ENCODE results near the gene DIDO1. TPM values are rescaled to one million over a fixed set of nuclear protein-coding genes. Genes with fewer than 3 reads are reported as not detected.

The DIDO1 gene
- total and polyA plus RNA-seq, 2 of the 13 experiments (the other 11 are each of a cell fraction or from before 2014, with no cell fraction given): 75.0 to 75.1 TPM

DNA sequence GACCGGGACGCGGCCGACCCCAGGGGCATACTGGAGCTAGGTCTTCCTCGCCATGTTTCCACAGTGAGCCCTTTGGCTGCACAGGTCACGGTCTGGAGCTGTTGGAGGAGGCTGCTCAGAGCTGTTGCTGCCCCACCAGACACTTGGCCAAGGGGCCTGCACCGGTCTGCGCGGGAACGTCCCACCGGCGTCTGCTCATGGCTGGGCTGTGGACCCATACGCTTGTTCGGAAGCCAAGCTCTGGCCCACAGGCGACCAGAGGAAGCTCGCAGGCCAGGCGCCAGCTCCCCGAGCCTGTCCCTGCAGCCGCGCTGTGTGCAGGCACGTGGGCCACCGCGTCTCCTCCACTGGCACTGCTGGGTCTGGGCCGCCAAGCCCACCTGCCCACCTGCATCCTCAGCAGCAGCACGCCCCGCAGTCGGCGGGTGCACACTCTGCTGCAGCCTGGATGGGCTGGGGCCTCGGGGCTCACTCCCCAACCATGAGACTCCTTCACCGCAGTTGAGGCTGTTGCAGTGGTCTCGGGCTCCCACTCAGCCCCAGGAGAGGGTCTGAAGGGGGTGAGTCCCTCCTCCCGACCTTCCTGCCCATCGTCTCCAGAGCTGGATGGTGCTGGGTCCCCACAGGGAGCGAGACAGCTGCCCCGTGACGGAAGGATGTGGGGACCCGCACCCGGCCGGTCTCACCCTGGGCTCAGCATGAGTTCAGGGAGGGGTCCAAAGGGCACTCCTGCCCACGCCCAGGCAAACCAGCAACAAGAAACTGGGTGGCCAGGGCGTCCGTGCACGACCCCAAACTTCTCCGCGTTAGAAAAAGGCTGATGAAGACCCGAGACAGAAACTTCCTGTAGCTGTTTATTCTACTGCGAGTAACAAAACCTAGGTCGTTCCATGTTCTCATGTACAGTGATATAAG is 49.1 kb downstream of the DIDO1 start (continued):
- TF ChIP-seq, protein P1, sequence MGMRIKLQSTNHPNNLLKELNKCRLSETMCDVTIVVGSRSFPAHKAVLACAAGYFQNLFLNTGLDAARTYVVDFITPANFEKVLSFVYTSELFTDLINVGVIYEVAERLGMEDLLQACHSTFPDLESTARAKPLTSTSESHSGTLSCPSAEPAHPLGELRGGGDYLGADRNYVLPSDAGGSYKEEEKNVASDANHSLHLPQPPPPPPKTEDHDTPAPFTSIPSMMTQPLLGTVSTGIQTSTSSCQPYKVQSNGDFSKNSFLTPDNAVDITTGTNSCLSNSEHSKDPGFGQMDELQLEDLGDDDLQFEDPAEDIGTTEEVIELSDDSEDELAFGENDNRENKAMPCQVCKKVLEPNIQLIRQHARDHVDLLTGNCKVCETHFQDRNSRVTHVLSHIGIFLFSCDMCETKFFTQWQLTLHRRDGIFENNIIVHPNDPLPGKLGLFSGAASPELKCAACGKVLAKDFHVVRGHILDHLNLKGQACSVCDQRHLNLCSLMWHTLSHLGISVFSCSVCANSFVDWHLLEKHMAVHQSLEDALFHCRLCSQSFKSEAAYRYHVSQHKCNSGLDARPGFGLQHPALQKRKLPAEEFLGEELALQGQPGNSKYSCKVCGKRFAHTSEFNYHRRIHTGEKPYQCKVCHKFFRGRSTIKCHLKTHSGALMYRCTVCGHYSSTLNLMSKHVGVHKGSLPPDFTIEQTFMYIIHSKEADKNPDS (CRISPR knock-in tag; IDR thresholded peaks at IDR 0.05): no peak
- TF ChIP-seq SRY (CRISPR knock-in tag; IDR thresholded peaks at IDR 0.05): peak; percentile 42; the same call in 1 of the 2 replicates
- TF ChIP-seq RXRA (CRISPR knock-in tag; IDR thresholded peaks at IDR 0.05): peak; percentile 48; the same call in 1 of the 2 replicates
- TF ChIP-seq CBX2 (IDR thresholded peaks at IDR 0.05; ENCODE audit: low read depth, low read length): no peak
- no peak for TF ChIP-seq CBX2 (CRISPR knock-in tag; IDR thresholded peaks at IDR 0.05; ENCODE audit: low read depth)
- no peak for TF ChIP-seq KLF16 (CRISPR knock-in tag; IDR thresholded peaks at IDR 0.05)
- TF ChIP-seq, protein P2, sequence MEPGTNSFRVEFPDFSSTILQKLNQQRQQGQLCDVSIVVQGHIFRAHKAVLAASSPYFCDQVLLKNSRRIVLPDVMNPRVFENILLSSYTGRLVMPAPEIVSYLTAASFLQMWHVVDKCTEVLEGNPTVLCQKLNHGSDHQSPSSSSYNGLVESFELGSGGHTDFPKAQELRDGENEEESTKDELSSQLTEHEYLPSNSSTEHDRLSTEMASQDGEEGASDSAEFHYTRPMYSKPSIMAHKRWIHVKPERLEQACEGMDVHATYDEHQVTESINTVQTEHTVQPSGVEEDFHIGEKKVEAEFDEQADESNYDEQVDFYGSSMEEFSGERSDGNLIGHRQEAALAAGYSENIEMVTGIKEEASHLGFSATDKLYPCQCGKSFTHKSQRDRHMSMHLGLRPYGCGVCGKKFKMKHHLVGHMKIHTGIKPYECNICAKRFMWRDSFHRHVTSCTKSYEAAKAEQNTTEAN (CRISPR knock-in tag; conservative IDR thresholded peaks at IDR 0.05): no peak
- no peak for TF ChIP-seq RNF2 (conservative IDR thresholded peaks at IDR 0.05; ENCODE audit: low read depth)
- TF ChIP-seq ZFP1 (CRISPR knock-in tag; IDR thresholded peaks at IDR 0.05): no peak
- TF ChIP-seq RFXANK (CRISPR knock-in tag; IDR thresholded peaks at IDR 0.05): no peak
- no peak for TF ChIP-seq ZNF510 (CRISPR knock-in tag; IDR thresholded peaks at IDR 0.05; ENCODE audit: low read depth)
- TF ChIP-seq TBL1XR1 (IDR thresholded peaks at IDR 0.05; ENCODE audit: borderline replicate concordance, low read length, partially characterized antibody): no peak
- no peak for TF ChIP-seq ZNF672 (CRISPR knock-in tag; IDR thresholded peaks at IDR 0.05)
- TF ChIP-seq POLR2AphosphoS2 (IDR thresholded peaks at IDR 0.05; ENCODE audit: low read depth, low read length): peak; percentile 60; the same call in 1 of the 2 replicates
- TF ChIP-seq NR3C1 (CRISPR knock-in tag; IDR thresholded peaks at IDR 0.05): no peak
- no peak for TF ChIP-seq NFE2 (CRISPR knock-in tag; IDR thresholded peaks at IDR 0.05)
- TF ChIP-seq ZBTB21 (CRISPR knock-in tag; IDR thresholded peaks at IDR 0.05): no peak
- TF ChIP-seq, protein P3, sequence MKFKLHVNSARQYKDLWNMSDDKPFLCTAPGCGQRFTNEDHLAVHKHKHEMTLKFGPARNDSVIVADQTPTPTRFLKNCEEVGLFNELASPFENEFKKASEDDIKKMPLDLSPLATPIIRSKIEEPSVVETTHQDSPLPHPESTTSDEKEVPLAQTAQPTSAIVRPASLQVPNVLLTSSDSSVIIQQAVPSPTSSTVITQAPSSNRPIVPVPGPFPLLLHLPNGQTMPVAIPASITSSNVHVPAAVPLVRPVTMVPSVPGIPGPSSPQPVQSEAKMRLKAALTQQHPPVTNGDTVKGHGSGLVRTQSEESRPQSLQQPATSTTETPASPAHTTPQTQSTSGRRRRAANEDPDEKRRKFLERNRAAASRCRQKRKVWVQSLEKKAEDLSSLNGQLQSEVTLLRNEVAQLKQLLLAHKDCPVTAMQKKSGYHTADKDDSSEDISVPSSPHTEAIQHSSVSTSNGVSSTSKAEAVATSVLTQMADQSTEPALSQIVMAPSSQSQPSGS (CRISPR knock-in tag; IDR thresholded peaks at IDR 0.05): no peak
- TF ChIP-seq, protein P4, sequence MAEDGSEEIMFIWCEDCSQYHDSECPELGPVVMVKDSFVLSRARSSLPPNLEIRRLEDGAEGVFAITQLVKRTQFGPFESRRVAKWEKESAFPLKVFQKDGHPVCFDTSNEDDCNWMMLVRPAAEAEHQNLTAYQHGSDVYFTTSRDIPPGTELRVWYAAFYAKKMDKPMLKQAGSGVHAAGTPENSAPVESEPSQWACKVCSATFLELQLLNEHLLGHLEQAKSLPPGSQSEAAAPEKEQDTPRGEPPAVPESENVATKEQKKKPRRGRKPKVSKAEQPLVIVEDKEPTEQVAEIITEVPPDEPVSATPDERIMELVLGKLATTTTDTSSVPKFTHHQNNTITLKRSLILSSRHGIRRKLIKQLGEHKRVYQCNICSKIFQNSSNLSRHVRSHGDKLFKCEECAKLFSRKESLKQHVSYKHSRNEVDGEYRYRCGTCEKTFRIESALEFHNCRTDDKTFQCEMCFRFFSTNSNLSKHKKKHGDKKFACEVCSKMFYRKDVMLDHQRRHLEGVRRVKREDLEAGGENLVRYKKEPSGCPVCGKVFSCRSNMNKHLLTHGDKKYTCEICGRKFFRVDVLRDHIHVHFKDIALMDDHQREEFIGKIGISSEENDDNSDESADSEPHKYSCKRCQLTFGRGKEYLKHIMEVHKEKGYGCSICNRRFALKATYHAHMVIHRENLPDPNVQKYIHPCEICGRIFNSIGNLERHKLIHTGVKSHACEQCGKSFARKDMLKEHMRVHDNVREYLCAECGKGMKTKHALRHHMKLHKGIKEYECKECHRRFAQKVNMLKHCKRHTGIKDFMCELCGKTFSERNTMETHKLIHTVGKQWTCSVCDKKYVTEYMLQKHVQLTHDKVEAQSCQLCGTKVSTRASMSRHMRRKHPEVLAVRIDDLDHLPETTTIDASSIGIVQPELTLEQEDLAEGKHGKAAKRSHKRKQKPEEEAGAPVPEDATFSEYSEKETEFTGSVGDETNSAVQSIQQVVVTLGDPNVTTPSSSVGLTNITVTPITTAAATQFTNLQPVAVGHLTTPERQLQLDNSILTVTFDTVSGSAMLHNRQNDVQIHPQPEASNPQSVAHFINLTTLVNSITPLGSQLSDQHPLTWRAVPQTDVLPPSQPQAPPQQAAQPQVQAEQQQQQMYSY (CRISPR knock-in tag; IDR thresholded peaks at IDR 0.05): no peak
- TF ChIP-seq, protein P5, sequence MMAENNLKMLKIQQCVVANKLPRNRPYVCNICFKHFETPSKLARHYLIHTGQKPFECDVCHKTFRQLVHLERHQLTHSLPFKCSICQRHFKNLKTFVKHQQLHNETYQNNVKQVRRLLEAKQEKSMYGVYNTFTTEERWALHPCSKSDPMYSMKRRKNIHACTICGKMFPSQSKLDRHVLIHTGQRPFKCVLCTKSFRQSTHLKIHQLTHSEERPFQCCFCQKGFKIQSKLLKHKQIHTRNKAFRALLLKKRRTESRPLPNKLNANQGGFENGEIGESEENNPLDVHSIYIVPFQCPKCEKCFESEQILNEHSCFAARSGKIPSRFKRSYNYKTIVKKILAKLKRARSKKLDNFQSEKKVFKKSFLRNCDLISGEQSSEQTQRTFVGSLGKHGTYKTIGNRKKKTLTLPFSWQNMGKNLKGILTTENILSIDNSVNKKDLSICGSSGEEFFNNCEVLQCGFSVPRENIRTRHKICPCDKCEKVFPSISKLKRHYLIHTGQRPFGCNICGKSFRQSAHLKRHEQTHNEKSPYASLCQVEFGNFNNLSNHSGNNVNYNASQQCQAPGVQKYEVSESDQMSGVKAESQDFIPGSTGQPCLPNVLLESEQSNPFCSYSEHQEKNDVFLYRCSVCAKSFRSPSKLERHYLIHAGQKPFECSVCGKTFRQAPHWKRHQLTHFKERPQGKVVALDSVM (CRISPR knock-in tag; IDR thresholded peaks at IDR 0.05): no peak; the same call in 1 of the 2 replicates

All from HepG2 (cell line).